Measurements from ENCODE around the gene INAVA. TPM values are rescaled to one million over a fixed set of nuclear protein-coding genes. Genes with fewer than 3 reads are reported as not detected.
"Not testable (repeated sequence)": the region's sequence is repeated elsewhere in the genome, so short reads cannot be mapped to it uniquely, and the experiment has no call there.

The INAVA gene
- total and polyA plus RNA-seq, 2 donors: 2.7 to 6.4 TPM

DNA sequence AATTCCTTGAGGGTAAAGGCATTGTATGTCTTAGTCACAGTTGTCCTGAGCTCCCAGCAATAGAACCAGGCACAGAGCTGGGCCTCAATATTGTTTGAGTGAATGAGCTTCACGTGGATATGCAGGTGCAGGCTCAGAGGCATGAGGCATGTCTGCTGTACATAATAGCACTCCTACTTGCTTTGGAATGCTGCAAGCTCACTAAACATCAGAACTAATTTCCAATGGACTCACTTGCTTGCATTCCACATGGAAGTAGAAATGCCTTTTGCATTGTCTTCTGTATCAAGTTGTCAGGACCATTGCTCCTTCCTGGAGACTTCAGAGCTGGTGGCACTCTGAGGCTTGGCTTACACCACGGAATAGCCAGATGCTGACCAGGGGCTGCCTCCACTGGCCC lies 37.1 kb downstream of the INAVA start:
- H3K4me1 ChIP-seq (ENCODE audit: control insufficient read depth in 2 of 2, insufficient read depth in 2 of 2, low read length in 2 of 2): no peaks in the 10 kb centered on the region
- no peaks in the 10 kb centered on the region for H3K27me3 ChIP-seq (ENCODE audit: control insufficient read depth in 2 of 2, insufficient read depth in 1 of 2, low read length in 1 of 2)
- no peaks in the 10 kb centered on the region for H3K36me3 ChIP-seq (ENCODE audit: control insufficient read depth in 2 of 2, insufficient read depth in 2 of 2, low read length in 1 of 2)
- no peak overlapping the region for H3K27ac ChIP-seq (ENCODE audit: low read depth in 1 of 2, low read length in 1 of 2)
- 87% methylated on average over 2 of the region's 2 CpGs for WGBS
- peaks cover 0 to 4% of the 10 kb centered on the region in 2 donors for H3K9me3 ChIP-seq (ENCODE audit: control insufficient read depth in 2 of 2, insufficient read depth in 1 of 2, low read length in 1 of 2)
- no peak overlapping the region for H3K4me3 ChIP-seq (ENCODE audit: low read length in 2 of 2)
- DNase-seq (ENCODE audit: low read depth in 6 of 9, low spot score in 9 of 9): no peak

GRCh38 chr1:200934676-200935245 lies 40.1 kb downstream of the INAVA start:
- peaks cover 0 to 4% of the 10 kb centered on the region in 2 donors for H3K9me3 ChIP-seq (ENCODE audit: control insufficient read depth in 2 of 2, insufficient read depth in 1 of 2, low read length in 1 of 2)
- DNase-seq (ENCODE audit: low read depth in 6 of 9, low spot score in 9 of 9): no peak
- no peaks in the 10 kb centered on the region for H3K4me1 ChIP-seq (ENCODE audit: control insufficient read depth in 2 of 2, insufficient read depth in 2 of 2, low read length in 2 of 2)
- no peak overlapping the region for H3K27ac ChIP-seq (ENCODE audit: low read depth in 1 of 2, low read length in 1 of 2)
- H3K4me3 ChIP-seq (ENCODE audit: low read length in 2 of 2): no peak overlapping the region
- WGBS: 97% methylated on average over 13 of the region's 13 CpGs
- H3K36me3 ChIP-seq (ENCODE audit: control insufficient read depth in 2 of 2, insufficient read depth in 2 of 2, low read length in 1 of 2): no peaks in the 10 kb centered on the region
- no peaks in the 10 kb centered on the region for H3K27me3 ChIP-seq (ENCODE audit: control insufficient read depth in 2 of 2, insufficient read depth in 1 of 2, low read length in 1 of 2)

DNA sequence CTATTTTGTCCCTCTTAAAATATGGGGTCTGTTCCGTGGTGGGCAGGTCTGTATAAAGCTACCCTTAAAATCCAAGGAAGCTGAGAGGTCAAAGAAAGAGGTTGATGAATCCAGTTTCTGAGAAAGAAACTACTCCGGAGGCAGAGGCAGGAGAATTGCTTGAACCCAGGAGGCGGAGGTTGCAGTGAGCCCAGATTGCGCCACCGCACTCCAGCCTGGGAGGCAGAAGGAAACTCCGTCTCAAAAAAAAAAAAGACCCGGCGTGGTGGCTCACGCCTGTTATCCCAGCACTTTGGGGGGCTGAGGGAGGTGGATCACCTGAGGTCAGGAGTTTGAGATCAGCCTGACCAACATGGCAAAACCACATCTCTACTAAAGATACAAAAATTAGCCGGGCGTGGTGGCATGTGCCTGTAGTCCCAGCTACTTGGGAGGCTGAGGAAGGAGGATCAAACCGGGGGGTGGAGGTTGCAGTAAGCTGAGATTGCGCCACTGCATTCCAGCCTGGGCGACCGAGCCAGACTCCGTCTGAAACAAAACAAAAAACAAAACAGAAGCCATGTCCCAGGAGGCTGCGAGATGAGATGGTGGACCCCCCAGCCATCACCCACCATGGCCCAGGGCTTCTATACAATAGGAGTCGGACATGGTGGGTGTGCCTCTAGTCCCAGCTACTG lies 40.7 kb downstream of the INAVA start:
- not testable (repeated sequence) for H3K36me3 ChIP-seq (ENCODE audit: control insufficient read depth in 2 of 2, insufficient read depth in 2 of 2, low read length in 1 of 2); H3K4me1 ChIP-seq (ENCODE audit: control insufficient read depth in 2 of 2, insufficient read depth in 2 of 2, low read length in 2 of 2); H3K4me3 ChIP-seq (ENCODE audit: low read length in 2 of 2); DNase-seq (ENCODE audit: low read depth in 6 of 9, low spot score in 9 of 9); H3K27me3 ChIP-seq (ENCODE audit: control insufficient read depth in 2 of 2, insufficient read depth in 1 of 2, low read length in 1 of 2); H3K9me3 ChIP-seq (ENCODE audit: control insufficient read depth in 2 of 2, insufficient read depth in 1 of 2, low read length in 1 of 2); H3K27ac ChIP-seq (ENCODE audit: low read depth in 1 of 2, low read length in 1 of 2)
- 97% methylated on average over 18 of the region's 18 CpGs for WGBS

DNA sequence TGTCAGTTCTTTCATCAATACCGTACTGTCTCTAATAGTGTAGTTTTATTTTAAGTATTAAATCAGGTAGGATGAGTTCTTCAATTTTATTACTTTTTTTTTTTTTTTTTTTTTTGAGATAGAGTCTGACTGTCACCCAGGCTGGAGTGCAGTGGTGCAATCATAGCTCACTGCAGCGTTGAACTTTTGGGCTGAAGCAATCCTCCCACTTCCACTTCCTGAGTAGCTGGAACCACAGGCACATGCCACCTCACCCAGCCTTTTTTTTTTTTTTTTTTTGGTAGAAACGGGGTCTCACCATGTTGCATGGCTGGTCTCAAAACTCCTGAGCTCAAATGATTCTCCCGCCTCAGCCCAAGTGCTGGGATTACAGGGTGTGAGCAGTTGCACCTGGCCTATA lies 44.3 kb downstream of the INAVA start:
- no peaks in the 10 kb centered on the region for H3K27me3 ChIP-seq (ENCODE audit: control insufficient read depth in 2 of 2, insufficient read depth in 1 of 2, low read length in 1 of 2)
- H3K4me3 ChIP-seq (ENCODE audit: low read length in 2 of 2): no peak overlapping the region
- H3K27ac ChIP-seq (ENCODE audit: low read depth in 1 of 2, low read length in 1 of 2): no peak overlapping the region
- peak in 3 of 9 donors; percentile 8 to 44 (median 15) for DNase-seq (ENCODE audit: low read depth in 6 of 9, low spot score in 9 of 9)
- no peaks in the 10 kb centered on the region for H3K9me3 ChIP-seq (ENCODE audit: control insufficient read depth in 2 of 2, insufficient read depth in 1 of 2, low read length in 1 of 2)
- no peaks in the 10 kb centered on the region for H3K36me3 ChIP-seq (ENCODE audit: control insufficient read depth in 2 of 2, insufficient read depth in 2 of 2, low read length in 1 of 2)
- H3K4me1 ChIP-seq (ENCODE audit: control insufficient read depth in 2 of 2, insufficient read depth in 2 of 2, low read length in 2 of 2): no peaks in the 10 kb centered on the region
- WGBS: 51% methylated on average over 4 of the region's 4 CpGs

DNA sequence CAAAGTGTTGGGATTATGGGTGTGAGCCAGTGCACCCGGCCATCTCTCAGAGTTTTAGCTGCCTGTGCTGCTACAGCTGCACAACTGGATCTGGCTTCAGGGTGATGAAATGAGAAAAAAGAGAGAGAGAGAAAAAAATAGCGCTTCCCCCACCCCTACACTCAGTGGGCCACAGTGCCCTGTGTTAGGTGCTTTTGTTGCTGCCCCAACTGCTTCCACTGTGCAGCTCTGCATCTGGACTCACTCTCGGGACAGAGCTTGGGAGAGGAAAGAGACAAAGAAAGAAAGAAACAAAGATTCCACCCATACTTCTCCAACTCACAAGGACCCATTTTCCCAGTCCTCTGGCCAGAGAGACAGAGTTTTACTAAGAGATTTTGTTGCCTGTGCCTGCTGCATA lies 50.4 kb downstream of the INAVA start:
- H3K9me3 ChIP-seq (ENCODE audit: control insufficient read depth in 2 of 2, insufficient read depth in 1 of 2, low read length in 1 of 2): peaks cover 1 to 3% of the 10 kb centered on the region in 2 donors
- H3K4me1 ChIP-seq (ENCODE audit: control insufficient read depth in 2 of 2, insufficient read depth in 2 of 2, low read length in 2 of 2): no peaks in the 10 kb centered on the region
- no peak overlapping the region for H3K4me3 ChIP-seq (ENCODE audit: low read length in 2 of 2)
- DNase-seq (ENCODE audit: low read depth in 6 of 9, low spot score in 9 of 9): no peak
- H3K27ac ChIP-seq (ENCODE audit: low read depth in 1 of 2, low read length in 1 of 2): no peak overlapping the region
- WGBS: 92% methylated on average over 3 of the region's 3 CpGs
- no peaks in the 10 kb centered on the region for H3K27me3 ChIP-seq (ENCODE audit: control insufficient read depth in 2 of 2, insufficient read depth in 1 of 2, low read length in 1 of 2)
- H3K36me3 ChIP-seq (ENCODE audit: control insufficient read depth in 2 of 2, insufficient read depth in 2 of 2, low read length in 1 of 2): no peaks in the 10 kb centered on the region

DNA sequence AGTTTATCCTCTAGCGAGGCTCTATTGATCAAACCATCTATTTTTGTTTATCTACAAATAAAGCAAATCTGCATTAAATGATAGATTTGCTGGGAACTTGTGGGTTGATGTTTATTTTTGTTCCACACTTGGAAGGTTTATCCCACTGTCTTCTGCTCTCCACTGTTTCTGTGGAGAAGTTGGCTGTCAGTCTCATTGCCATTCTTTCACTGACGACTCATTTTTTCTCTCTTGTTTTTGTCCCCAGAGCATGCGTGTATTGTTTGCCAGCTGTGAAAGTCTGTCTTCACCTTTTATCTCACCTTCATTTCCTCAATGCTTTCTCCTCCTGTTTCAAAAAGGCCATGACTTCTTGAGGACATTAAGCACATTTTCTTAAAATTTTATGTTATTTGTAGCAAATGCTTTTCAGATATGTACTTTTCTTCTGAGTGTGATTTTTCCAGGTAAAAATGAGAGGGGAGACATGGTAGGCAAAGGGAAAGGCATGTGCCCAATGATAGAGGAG lies 52.4 kb downstream of the INAVA start:
- no peak overlapping the region for H3K4me3 ChIP-seq (ENCODE audit: low read length in 2 of 2)
- DNase-seq (ENCODE audit: low read depth in 6 of 9, low spot score in 9 of 9): no peak
- H3K9me3 ChIP-seq (ENCODE audit: control insufficient read depth in 2 of 2, insufficient read depth in 1 of 2, low read length in 1 of 2): peaks cover 1 to 3% of the 10 kb centered on the region in 2 donors
- no peaks in the 10 kb centered on the region for H3K36me3 ChIP-seq (ENCODE audit: control insufficient read depth in 2 of 2, insufficient read depth in 2 of 2, low read length in 1 of 2)
- no peaks in the 10 kb centered on the region for H3K4me1 ChIP-seq (ENCODE audit: control insufficient read depth in 2 of 2, insufficient read depth in 2 of 2, low read length in 2 of 2)
- no peaks in the 10 kb centered on the region for H3K27me3 ChIP-seq (ENCODE audit: control insufficient read depth in 2 of 2, insufficient read depth in 1 of 2, low read length in 1 of 2)
- H3K27ac ChIP-seq (ENCODE audit: low read depth in 1 of 2, low read length in 1 of 2): no peak overlapping the region
- 95% methylated on average over 3 of the region's 3 CpGs for WGBS

DNA sequence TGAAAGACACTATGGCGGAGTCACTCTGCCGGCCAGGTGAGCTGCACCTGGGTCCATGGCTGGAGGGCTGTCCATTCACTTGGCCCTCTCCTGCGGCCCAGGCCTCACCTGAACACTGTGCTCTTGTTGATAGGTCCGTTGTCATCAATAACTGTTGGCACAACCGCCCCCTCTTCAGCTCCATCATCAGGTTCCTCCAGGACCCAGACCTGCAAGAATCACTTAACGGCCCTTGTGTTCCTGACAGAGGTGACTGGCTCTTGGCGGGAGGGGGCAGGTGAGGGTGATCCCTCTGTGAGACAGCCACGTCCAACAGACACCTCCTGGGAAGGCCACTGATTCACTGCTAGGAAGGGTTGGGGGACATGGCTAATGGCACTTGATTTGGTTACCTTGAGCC lies 54.9 kb downstream of the INAVA start:
- 97% methylated on average over 8 of the region's 8 CpGs for WGBS
- DNase-seq (ENCODE audit: low read depth in 6 of 9, low spot score in 9 of 9): no peak
- H3K36me3 ChIP-seq (ENCODE audit: control insufficient read depth in 2 of 2, insufficient read depth in 2 of 2, low read length in 1 of 2): no peaks in the 10 kb centered on the region

DNA sequence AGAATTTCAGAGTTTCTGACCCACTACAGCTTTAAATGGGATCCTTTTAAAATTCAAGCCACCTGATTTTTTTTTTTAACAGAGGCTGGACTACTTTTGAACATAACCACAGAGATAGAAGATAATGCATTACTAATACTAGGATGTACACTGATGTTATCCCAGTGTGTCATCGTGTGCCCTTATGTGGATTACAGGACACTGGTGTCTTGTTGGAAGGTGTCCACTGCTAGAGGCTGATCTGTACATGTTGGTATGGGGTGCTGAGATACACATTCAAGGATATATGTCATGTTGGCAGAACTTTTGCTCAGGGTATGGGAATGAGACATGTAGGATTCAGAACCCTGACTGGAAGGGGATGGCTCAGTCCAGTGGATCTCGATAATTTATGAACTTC lies 56.3 kb downstream of the INAVA start:
- no peaks in the 10 kb centered on the region for H3K4me1 ChIP-seq (ENCODE audit: control insufficient read depth in 2 of 2, insufficient read depth in 2 of 2, low read length in 2 of 2)
- H3K4me3 ChIP-seq (ENCODE audit: low read length in 2 of 2): no peak overlapping the region
- peaks cover 1 to 3% of the 10 kb centered on the region in 2 donors for H3K9me3 ChIP-seq (ENCODE audit: control insufficient read depth in 2 of 2, insufficient read depth in 1 of 2, low read length in 1 of 2)
- no peaks in the 10 kb centered on the region for H3K27me3 ChIP-seq (ENCODE audit: control insufficient read depth in 2 of 2, insufficient read depth in 1 of 2, low read length in 1 of 2)
- no peak overlapping the region for H3K27ac ChIP-seq (ENCODE audit: low read depth in 1 of 2, low read length in 1 of 2)
- no peaks in the 10 kb centered on the region for H3K36me3 ChIP-seq (ENCODE audit: control insufficient read depth in 2 of 2, insufficient read depth in 2 of 2, low read length in 1 of 2)
- 97% methylated on average over 2 of the region's 2 CpGs for WGBS
- no peak for DNase-seq (ENCODE audit: low read depth in 6 of 9, low spot score in 9 of 9)

More for the DNA sequence above, 54.9 kb downstream of the INAVA start:
- Histone ChIP-seq H3K9me3 (ENCODE audit: control insufficient read depth in 2 of 2, insufficient read depth in 1 of 2, low read length in 1 of 2) (peaks cover 1 to 3% of the 10 kb centered on the region in 2 donors), H3K4me3 (ENCODE audit: low read length in 2 of 2) (no peak overlapping the region), H3K27me3 (ENCODE audit: control insufficient read depth in 2 of 2, insufficient read depth in 1 of 2, low read length in 1 of 2) (no peaks in the 10 kb centered on the region), H3K4me1 (ENCODE audit: control insufficient read depth in 2 of 2, insufficient read depth in 2 of 2, low read length in 2 of 2) (no peaks in the 10 kb centered on the region), H3K27ac (ENCODE audit: low read depth in 1 of 2, low read length in 1 of 2) (no peak overlapping the region)

DNA sequence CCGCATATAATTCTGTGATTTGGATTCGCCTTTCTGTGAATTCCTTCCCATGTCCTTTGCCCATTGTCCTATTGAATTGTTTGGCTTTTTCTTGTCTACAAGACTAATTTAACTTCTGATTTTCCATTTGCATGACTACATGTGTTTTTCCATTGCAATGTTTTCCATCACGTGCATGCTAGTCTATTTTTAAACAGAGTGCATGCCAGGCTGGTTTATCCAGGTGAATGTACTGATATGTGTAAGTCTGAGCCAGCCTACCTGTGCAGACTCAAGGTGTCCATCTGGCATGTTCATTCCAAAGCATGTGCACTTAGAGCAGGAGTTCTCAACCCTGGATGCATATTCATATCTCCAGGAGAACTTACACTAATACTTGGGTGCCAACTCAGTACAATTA lies 59.7 kb downstream of the INAVA start:
- Histone ChIP-seq H3K4me1 (ENCODE audit: control insufficient read depth in 2 of 2, insufficient read depth in 2 of 2, low read length in 2 of 2) (no peaks in the 10 kb centered on the region), H3K27me3 (ENCODE audit: control insufficient read depth in 2 of 2, insufficient read depth in 1 of 2, low read length in 1 of 2) (no peaks in the 10 kb centered on the region), H3K36me3 (ENCODE audit: control insufficient read depth in 2 of 2, insufficient read depth in 2 of 2, low read length in 1 of 2) (no peaks in the 10 kb centered on the region), H3K4me3 (ENCODE audit: low read length in 2 of 2) (no peak overlapping the region), H3K9me3 (ENCODE audit: control insufficient read depth in 2 of 2, insufficient read depth in 1 of 2, low read length in 1 of 2) (no peaks in the 10 kb centered on the region), H3K27ac (ENCODE audit: low read depth in 1 of 2, low read length in 1 of 2) (no peak overlapping the region)
- no peak for DNase-seq (ENCODE audit: low read depth in 6 of 9, low spot score in 9 of 9)
- WGBS: 95% methylated on average over 3 of the region's 3 CpGs

Measured in thymus (tissue), 11 donors.